ENCODE measurements around the gene CDC14B.

- TF ChIP-seq TAF1 (conservative IDR thresholded peaks at IDR 0.05) (no peak), CTCF (IDR thresholded peaks at IDR 0.05; ENCODE audit: low read depth, low read length, missing input control) (no peak), ZBTB33 (IDR thresholded peaks at IDR 0.05) (no peak), FOXA1 (IDR thresholded peaks at IDR 0.05) (no peak), HNF4G (IDR thresholded peaks at IDR 0.05) (no peak), REST (IDR thresholded peaks at IDR 0.05) (no peak), MAX (IDR thresholded peaks at IDR 0.05) (no peak)
Measured at GRCh38 chr9:96480736-96481135, 138.9 kb downstream of the CDC14B start.

Data from liver (tissue), 3 donors.